ENCODE results near the gene SPPL2B. TPM values are rescaled to one million over a fixed set of nuclear protein-coding genes. Genes with fewer than 3 reads are reported as not detected.

The SPPL2B gene
- polyA plus RNA-seq, 1 of the 3 experiments (the other 2 are of a cell fraction): 58.1 TPM

- Histone ChIP-seq H3K79me2 (ENCODE audit: insufficient read depth) (peaks cover 39% of the 10 kb centered on the region), H3K9me3 (no peaks in the 10 kb centered on the region), H3K27me3 (ENCODE audit: insufficient read depth) (no peaks in the 10 kb centered on the region), H2AFZ (ENCODE audit: low read depth) (no peak overlapping the region), H3K36me3 (replicated peaks in 1 of 2; ENCODE audit: control insufficient read depth in 1 of 2, insufficient read depth in 2 of 2, low read length in 1 of 2) (peaks cover 3 to 21% of the 10 kb centered on the region in 2 experiments), H3K9ac (no peak overlapping the region), H3K4me2 (no peak overlapping the region), H3K9me2 (no peaks in the 10 kb centered on the region), H3K4me1 (ENCODE audit: control insufficient read depth in 1 of 2, insufficient read depth in 2 of 2, low read depth in 1 of 2, low read length in 1 of 2) (peaks cover 1 to 8% of the 10 kb centered on the region in 2 experiments; a peak in 2 of 4 replicates), H3K4me3 (ENCODE audit: low read depth in 2 of 2, low read length in 1 of 2) (no peak overlapping the region), H4K20me1 (ENCODE audit: insufficient read depth) (0 out of 2 replicates have a peak, but pooled peaks cover 8% of the 10 kb centered on the region), H3F3A (replicated peaks; ENCODE audit: insufficient read depth) (no peaks in the 10 kb centered on the region), H3K27ac (ENCODE audit: low read depth in 2 of 2, low read length in 1 of 2) (no peak overlapping the region)
- ChIA-PET POLR2A (no interaction called here), CTCF (interaction anchor here (3.7 to 5.2 kb wide), 2 partner anchors 9 to 49 kb away, joined by 16 to 51 read pairs; no protein-coding TSS in a partner anchor)
- WGBS (ENCODE audit: low lambda C conversion rate): 94% methylated on average over 28 of the region's 34 CpGs
- no peak for TF ChIP-seq RCOR1 (IDR thresholded peaks at IDR 0.05; ENCODE audit: low read length)
- no peak for TF ChIP-seq RXRA (IDR thresholded peaks at IDR 0.05; ENCODE audit: borderline replicate concordance, low read depth)
- no peak for TF ChIP-seq EZH2phosphoT487 (IDR thresholded peaks at IDR 0.05; ENCODE audit: borderline replicate concordance, low read depth)
- no peak for TF ChIP-seq ZBTB33 (IDR thresholded peaks at IDR 0.05; ENCODE audit: borderline replicate concordance, low read depth)
- TF ChIP-seq TCF12 (IDR thresholded peaks at IDR 0.05): no peak
- no peak for TF ChIP-seq PBX3 (IDR thresholded peaks at IDR 0.05)
- TF ChIP-seq MAX (IDR thresholded peaks at IDR 0.05; ENCODE audit: low read depth): no peak
- TF ChIP-seq REST (IDR thresholded peaks at IDR 0.05; ENCODE audit: low read depth, low read length): no peak
- TF ChIP-seq SIN3A (IDR thresholded peaks at IDR 0.05; ENCODE audit: borderline replicate concordance, low read depth, low read length): no peak
- no peak for TF ChIP-seq IRF3 (IDR thresholded peaks at IDR 0.05; ENCODE audit: low read depth, low read length)
- no peak for DNase-seq
Measured at GRCh38 chr19:2324220-2324948, 4.1 kb upstream of the SPPL2B start.
